Endodermal cell (in vitro differentiated cells): ENCODE results near the gene MARCHF5. TPM values are rescaled to one million over a fixed set of nuclear protein-coding genes. Genes with fewer than 3 reads are reported as not detected.

ENCODE experiments used
- DNase-seq: peaks from one replicate; pipeline ENCODE4 v3.0.0-alpha.2; 2017
- H3K27ac ChIP-seq: 2 replicates; pipeline ENCODE4 v1.5.1; 2013; ENCODE audit warnings: mild to moderate bottlenecking, low read depth, low read length, moderate library complexity
- H3K27me3 ChIP-seq: 2 replicates; pipeline ENCODE4 v1.6.1; 2013; ENCODE audit warnings: mild to moderate bottlenecking, low read length, moderate library complexity; ENCODE audit not compliant: insufficient read depth, control insufficient read depth, poor library complexity, severe bottlenecking
- H3K36me3 ChIP-seq: 2 replicates; pipeline ENCODE4 v1.7.0; 2013; ENCODE audit warnings: mild to moderate bottlenecking, low read length, moderate library complexity; ENCODE audit not compliant: control insufficient read depth, insufficient read depth
- H3K4me1 ChIP-seq: one replicate; pipeline ENCODE4 v1.7.0; 2013; ENCODE audit warnings: low read length; ENCODE audit not compliant: control insufficient read depth, insufficient read depth
- H3K4me3 ChIP-seq: 2 replicates; pipeline ENCODE4 v1.5.1; 2013; ENCODE audit warnings: mild to moderate bottlenecking, low read length, moderate library complexity
- H3K9ac ChIP-seq: 2 replicates; pipeline ENCODE4 v1.6.1; 2013; ENCODE audit warnings: mild to moderate bottlenecking, low read length, moderate library complexity; ENCODE audit not compliant: poor library complexity, severe bottlenecking; ENCODE audit errors: extremely low read depth
- H3K9me3 ChIP-seq: 2 replicates; pipeline ENCODE4 v1.6.1; 2013; ENCODE audit warnings: mild to moderate bottlenecking, low read length, moderate library complexity; ENCODE audit not compliant: control insufficient read depth
- H3K27ac Mint-ChIP-seq: 2 replicates; pipeline ENCODE4 v1.8.0; 2020; ENCODE audit warnings: mixed read lengths
- H3K27me3 Mint-ChIP-seq: 2 replicates; pipeline ENCODE4 v1.8.0; 2021; ENCODE audit warnings: mild to moderate bottlenecking, mixed read lengths; ENCODE audit not compliant: insufficient read depth
- H3K36me3 Mint-ChIP-seq: 2 replicates; pipeline ENCODE4 v1.8.0; 2020; ENCODE audit warnings: low read depth, mixed read lengths
- H3K4me1 Mint-ChIP-seq: 2 replicates; pipeline ENCODE4 v1.8.0; 2020; ENCODE audit warnings: mixed read lengths
- H3K4me3 Mint-ChIP-seq: 2 replicates; pipeline ENCODE4 v1.8.0; 2020; ENCODE audit warnings: mild to moderate bottlenecking, moderate library complexity, mixed read lengths
- H3K9me3 Mint-ChIP-seq: 2 replicates; pipeline ENCODE4 v1.8.0; 2020; ENCODE audit warnings: mild to moderate bottlenecking, mixed read lengths
- WGBS, 2 experiments: methylation state at CpG; one replicate each; pipeline versions ENCODE4 v1.1.5 to v1.1.7; 2013; ENCODE audit warnings: missing lambda C conversion rate in 2 of 2, mixed read lengths in 1 of 2; ENCODE audit not compliant: insufficient coverage in 1 of 2, insufficient read length in 1 of 2; 5-methylcytosine and 5-hydroxymethylcytosine counted together
- total RNA-seq, 2 donors: library from RNA; stranded (reverse); fragmentation: NEBNext Ultra II Directional in 1 of 2; extraction: Animal tissue kit (Norgen Biotek cat#: 25700) in 1 of 2; gene quantifications; 2 replicates in 1 of 2; 3 replicates in 1 of 2; pipeline ENCODE4 v1.2.1, GENCODE V29; 2021
- TF ChIP-seq, protein P1 (sequence below): fragments of 200-600 bp; sonication (generic); conservative IDR thresholded peaks from 2 replicates; pipeline ENCODE4 v1.5.0; 2021; ENCODE audit warnings: antibody characterized with exemption, mild to moderate bottlenecking

MARCHF5 gene
- total RNA-seq, 2 donors from 2014 or later, result 29.8 to 38.0 TPM

DNA sequence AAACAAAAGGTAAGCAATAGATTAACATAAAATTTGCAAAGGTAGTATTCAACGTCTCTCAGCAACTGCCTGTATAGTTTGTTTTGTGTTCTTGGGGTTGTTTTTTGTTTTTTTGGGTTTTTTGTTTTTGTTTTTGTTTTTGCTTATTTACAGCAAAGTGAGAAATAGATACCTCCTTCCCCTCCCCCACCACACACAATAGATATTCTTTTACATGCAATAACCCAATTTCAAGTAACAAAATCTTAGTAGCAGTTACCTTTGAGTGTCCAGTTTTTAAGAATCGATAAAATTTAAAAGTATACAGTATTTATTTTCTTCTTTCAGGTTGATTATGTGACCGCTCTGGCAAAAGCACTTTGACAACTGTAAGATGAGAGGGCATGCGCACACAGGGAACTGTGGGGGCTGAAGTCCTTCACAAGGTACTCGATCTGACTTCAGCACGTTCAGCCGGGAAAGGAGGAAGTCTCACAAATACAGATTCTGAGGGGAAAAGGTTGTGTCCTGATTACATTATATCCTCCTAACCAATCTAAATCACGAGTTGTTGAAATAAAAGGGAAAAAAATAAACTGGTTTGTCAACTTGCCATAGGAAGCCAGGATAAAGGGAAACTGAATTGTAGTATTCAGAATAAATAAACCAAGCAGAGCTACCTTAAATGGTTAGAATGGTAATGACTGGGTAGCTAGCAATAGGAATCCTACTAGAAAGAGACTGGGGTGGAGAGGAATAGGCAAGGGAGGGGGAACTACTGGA lies 47.9 kb upstream of the MARCHF5 start:
- Histone ChIP-seq H3K36me3 (no peaks in the 10 kb centered on the region), H3K9ac (no peak overlapping the region), H3K4me3 (peak overlapping the region; percentile 80), H3K4me1 (no peaks in the 10 kb centered on the region), H3K27ac (no peak overlapping the region), H3K27me3 (peaks cover 18% of the 10 kb centered on the region), H3K9me3 (no peaks in the 10 kb centered on the region)
- peaks cover 39% of the 10 kb centered on the region for H3K27me3 Mint-ChIP-seq
- peak overlapping the region; percentile 33 for H3K4me3 Mint-ChIP-seq
- 0 to 3% methylated on average over 2 to 7 of the region's 8 CpGs for WGBS, 2 experiments
- TF ChIP-seq, protein P1, sequence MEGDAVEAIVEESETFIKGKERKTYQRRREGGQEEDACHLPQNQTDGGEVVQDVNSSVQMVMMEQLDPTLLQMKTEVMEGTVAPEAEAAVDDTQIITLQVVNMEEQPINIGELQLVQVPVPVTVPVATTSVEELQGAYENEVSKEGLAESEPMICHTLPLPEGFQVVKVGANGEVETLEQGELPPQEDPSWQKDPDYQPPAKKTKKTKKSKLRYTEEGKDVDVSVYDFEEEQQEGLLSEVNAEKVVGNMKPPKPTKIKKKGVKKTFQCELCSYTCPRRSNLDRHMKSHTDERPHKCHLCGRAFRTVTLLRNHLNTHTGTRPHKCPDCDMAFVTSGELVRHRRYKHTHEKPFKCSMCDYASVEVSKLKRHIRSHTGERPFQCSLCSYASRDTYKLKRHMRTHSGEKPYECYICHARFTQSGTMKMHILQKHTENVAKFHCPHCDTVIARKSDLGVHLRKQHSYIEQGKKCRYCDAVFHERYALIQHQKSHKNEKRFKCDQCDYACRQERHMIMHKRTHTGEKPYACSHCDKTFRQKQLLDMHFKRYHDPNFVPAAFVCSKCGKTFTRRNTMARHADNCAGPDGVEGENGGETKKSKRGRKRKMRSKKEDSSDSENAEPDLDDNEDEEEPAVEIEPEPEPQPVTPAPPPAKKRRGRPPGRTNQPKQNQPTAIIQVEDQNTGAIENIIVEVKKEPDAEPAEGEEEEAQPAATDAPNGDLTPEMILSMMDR, result no peak
- no peaks in the 10 kb centered on the region for H3K36me3 Mint-ChIP-seq
- peak overlapping the region; percentile 18 for H3K27ac Mint-ChIP-seq
- peaks cover 17% of the 10 kb centered on the region for H3K4me1 Mint-ChIP-seq
- H3K9me3 Mint-ChIP-seq, result no peaks in the 10 kb centered on the region
- peak; percentile 84 for DNase-seq

- TF ChIP-seq, protein P1, result no peak
These were observed 46.2 kb upstream of the MARCHF5 start for GRCh38 chr10:92244796-92245195.

GRCh38 chr10:92248566-92248965 lies 42.4 kb upstream of the MARCHF5 start:
- TF ChIP-seq, protein P1, result no peak
- H3K27ac ChIP-seq, result no peak overlapping the region
- Mint-ChIP-seq H3K27me3 (no peaks in the 10 kb centered on the region), H3K36me3 (no peaks in the 10 kb centered on the region), H3K4me3 (no peak overlapping the region), H3K9me3 (no peaks in the 10 kb centered on the region), H3K4me1 (no peaks in the 10 kb centered on the region), H3K27ac (no peak overlapping the region)
- WGBS, 2 experiments, result 78 to 86% methylated on average over 2 of the region's 2 CpGs
- H3K27me3 ChIP-seq, result no peaks in the 10 kb centered on the region
- H3K36me3 ChIP-seq, result no peaks in the 10 kb centered on the region
- H3K9me3 ChIP-seq, result no peaks in the 10 kb centered on the region
- H3K4me3 ChIP-seq, result no peak overlapping the region
- DNase-seq, result no peak
- no peak overlapping the region for H3K9ac ChIP-seq
- H3K4me1 ChIP-seq, result no peaks in the 10 kb centered on the region

More at GRCh38 chr10:92244796-92245195, 46.2 kb upstream of the MARCHF5 start:
- Mint-ChIP-seq H3K4me3 (no peak overlapping the region), H3K4me1 (peaks cover 12% of the 10 kb centered on the region), H3K27me3 (peaks cover 23% of the 10 kb centered on the region), H3K9me3 (no peaks in the 10 kb centered on the region), H3K36me3 (no peaks in the 10 kb centered on the region), H3K27ac (no peak overlapping the region)
- Histone ChIP-seq H3K27me3 (peaks cover 1% of the 10 kb centered on the region), H3K27ac (no peak overlapping the region), H3K4me1 (no peaks in the 10 kb centered on the region), H3K9ac (no peak overlapping the region), H3K36me3 (no peaks in the 10 kb centered on the region), H3K4me3 (no peak overlapping the region), H3K9me3 (no peaks in the 10 kb centered on the region)
- 93 to 100% methylated on average over 2 of the region's 3 CpGs for WGBS, 2 experiments
- no peak for DNase-seq
